HT1080 (cell line): ENCODE results near the gene OTOS. TPM values are rescaled to one million over a fixed set of nuclear protein-coding genes. Genes with fewer than 3 reads are reported as not detected.

ENCODE experiments used
- DNase-seq: peaks from one replicate; pipeline ENCODE4 v3.0.0-alpha.2; 2015; ENCODE audit warnings: low read depth
- total RNA-seq: library from RNA; depleted of rRNA; stranded (reverse); fragments of >200 nt; shearing (Covaris generic); gene quantifications from 2 replicates; pipeline ENCODE4 v1.2.3, GENCODE V29; 2014

The OTOS gene
- total RNA-seq, 1 experiment from 2014 or later, result not detected

- no peak for DNase-seq
Measured at GRCh38 chr2:240153418-240153817, 13.0 kb upstream of the OTOS start.

GRCh38 chr2:240151477-240152031 is 11.1 kb upstream of the OTOS start:
- no peak for DNase-seq

- no peak for DNase-seq
Measured at GRCh38 chr2:240149943-240150784, 9.7 kb upstream of the OTOS start.

GRCh38 chr2:240147911-240148587 is 7.6 kb upstream of the OTOS start:
- DNase-seq, result no peak

- no peak for DNase-seq
Measured at GRCh38 chr2:240147382-240147781, 6.9 kb upstream of the OTOS start.

GRCh38 chr2:240146627-240147278 is 6.3 kb upstream of the OTOS start:
- no peak for DNase-seq

GRCh38 chr2:240146141-240146561 is 5.7 kb upstream of the OTOS start:
- DNase-seq, result no peak

- DNase-seq, result no peak
Measured at GRCh38 chr2:240145461-240145860, 5.0 kb upstream of the OTOS start.

GRCh38 chr2:240144649-240145261 is 4.3 kb upstream of the OTOS start:
- no peak for DNase-seq

- DNase-seq, result peak; percentile 55
Measured at GRCh38 chr2:240143801-240144648, 3.6 kb upstream of the OTOS start.

- no peak for DNase-seq
Measured at GRCh38 chr2:240143276-240143675, 2.8 kb upstream of the OTOS start.

GRCh38 chr2:240142859-240143258 is 2.4 kb upstream of the OTOS start:
- no peak for DNase-seq

- no peak for DNase-seq
Measured at GRCh38 chr2:240142256-240142775, 1.9 kb upstream of the OTOS start.

GRCh38 chr2:240141736-240142135 is 1.3 kb upstream of the OTOS start:
- DNase-seq, result no peak

GRCh38 chr2:240140920-240141319 is 462 bp upstream of the OTOS start:
- DNase-seq, result no peak

- no peak for DNase-seq
Measured at GRCh38 chr2:240139666-240140393, 628 bp downstream of the OTOS start.

- no peak for DNase-seq
Measured at GRCh38 chr2:240139011-240139441, 1.4 kb downstream of the OTOS start.

- peak; percentile 65 for DNase-seq
Measured at GRCh38 chr2:240138254-240138984, 2.0 kb downstream of the OTOS start.
